HG03280 (cell line): Measurements from ENCODE around the gene PUSL1.

Source experiments
- ATAC-seq: cut with Tn5 transposase; IDR thresholded peaks from one replicate; pipeline ENCODE4 v1.9.1; 2021; ENCODE audit warnings: mild to moderate bottlenecking, moderate library complexity; ENCODE audit not compliant: unreplicated experiment

Gene PUSL1

GRCh38 chr1:1294250-1294890 is 14.0 kb upstream of the PUSL1 start:
- ATAC-seq, result no peak

DNA sequence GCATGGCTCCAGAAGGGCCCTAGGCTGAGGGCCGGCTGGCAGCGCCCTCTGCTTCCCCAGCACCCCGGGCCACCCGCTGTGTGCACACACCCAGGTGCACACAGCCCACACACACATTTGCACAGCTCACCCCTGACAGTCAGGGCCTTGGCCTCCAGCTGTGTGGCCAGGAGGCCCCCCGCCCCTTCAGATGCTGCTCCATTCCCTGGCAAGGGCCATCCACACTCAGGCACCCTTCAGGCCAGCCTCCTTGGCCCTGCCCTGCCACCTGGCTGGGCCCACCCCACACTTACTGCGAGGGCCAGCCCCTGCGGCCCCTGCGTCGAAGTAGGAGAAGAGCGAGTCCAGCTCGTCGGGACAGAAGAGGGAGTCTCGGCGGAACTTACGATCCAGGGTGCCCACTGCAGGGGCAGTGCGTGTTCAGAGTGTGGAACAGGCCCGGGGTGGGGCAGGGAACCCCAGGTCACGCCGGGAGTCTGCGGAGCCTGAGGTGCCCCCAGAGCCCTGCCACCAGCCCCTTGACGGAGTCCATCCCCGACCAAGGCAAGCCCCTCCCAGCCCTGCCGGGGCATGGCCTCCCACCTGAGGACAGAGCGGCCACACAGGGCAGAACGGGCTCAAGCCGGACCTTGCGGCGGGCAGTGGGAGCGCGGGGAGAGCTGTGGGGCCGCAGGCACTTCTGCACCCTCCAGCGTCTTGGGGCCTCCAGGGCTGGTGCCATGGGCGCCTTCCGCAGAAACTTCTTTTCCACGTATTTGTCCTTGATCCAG is 13.1 kb upstream of the PUSL1 start:
- no peak for ATAC-seq

GRCh38 chr1:1296070-1297061 is 12.0 kb upstream of the PUSL1 start:
- ATAC-seq, result no peak

GRCh38 chr1:1297802-1298424 is 10.5 kb upstream of the PUSL1 start:
- ATAC-seq, result no peak

GRCh38 chr1:1298861-1299685 is 9.3 kb upstream of the PUSL1 start:
- ATAC-seq, result no peak

DNA sequence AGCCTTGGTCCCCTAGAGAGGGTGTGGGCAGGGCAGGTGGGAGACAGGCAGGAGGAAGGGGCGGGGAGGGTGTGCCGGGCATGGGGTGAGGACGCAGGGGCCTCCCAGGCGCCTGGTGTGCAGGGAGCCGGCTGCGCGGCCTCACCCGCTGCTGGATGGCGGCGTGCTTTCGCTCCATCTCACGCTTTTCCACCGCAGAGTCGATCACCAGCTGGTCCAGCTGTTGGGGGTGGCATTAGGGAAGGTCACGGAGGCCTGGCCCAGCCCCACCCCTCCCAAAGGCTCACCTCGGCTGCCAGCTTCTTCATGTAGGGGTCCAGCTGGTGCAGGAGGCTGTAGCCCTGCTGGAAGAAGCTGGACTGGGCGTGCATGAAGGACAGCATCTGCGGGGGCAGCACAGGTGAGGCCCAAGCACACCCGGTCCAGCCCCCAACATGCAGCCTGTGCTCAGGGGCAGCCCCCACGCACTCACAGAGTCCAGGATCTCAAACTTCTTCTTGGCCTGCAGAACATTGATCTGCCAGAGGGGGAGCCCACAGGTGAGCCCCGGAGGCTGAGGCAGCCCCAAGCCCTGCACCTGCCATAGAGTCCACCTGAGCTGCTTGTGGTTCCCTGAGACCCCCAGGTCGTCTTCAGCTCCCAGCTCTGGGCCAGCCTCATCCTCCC is 8.6 kb upstream of the PUSL1 start:
- ATAC-seq, result no peak

DNA sequence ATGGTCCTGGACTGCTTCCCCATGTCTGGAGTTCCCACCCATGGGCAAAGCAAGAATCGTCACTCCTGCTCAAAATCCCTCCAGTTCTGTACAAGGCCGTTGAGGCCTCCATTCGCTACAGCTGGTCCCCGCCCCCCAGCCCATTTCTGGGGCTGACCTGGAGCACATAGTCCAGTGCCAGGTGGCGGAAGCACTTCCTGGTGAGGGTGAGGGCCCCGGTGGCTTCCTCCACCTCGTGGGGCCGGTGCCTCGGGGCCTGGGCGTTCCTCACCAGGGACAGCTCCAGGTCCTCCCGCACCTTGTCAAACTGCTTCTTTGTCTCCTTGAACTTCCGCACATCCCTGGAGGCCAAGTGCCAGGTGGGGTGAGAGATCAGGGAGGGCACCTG is 8.1 kb upstream of the PUSL1 start:
- no peak for ATAC-seq

DNA sequence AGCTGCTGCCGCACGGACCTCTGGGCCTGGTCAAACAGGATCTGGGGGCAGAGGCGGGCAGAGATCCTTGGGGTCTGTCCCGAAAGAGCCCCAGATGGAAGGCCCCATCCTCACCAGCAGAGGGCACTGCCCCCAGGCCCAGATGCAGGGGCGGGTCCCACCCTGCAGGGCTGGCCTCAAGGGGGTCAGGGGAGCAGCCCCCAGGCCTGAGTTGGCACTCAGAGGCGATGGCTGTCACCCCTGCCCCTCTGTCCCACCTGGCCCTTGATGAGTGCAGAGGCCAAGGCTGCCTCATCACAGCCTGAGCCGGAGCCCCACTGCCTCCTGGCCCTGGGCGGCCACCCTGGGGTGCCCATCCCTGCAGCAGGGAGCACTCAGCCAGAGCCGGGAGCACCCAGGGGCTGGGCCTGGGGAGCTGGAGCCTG is 6.4 kb upstream of the PUSL1 start:
- ATAC-seq, result no peak

DNA sequence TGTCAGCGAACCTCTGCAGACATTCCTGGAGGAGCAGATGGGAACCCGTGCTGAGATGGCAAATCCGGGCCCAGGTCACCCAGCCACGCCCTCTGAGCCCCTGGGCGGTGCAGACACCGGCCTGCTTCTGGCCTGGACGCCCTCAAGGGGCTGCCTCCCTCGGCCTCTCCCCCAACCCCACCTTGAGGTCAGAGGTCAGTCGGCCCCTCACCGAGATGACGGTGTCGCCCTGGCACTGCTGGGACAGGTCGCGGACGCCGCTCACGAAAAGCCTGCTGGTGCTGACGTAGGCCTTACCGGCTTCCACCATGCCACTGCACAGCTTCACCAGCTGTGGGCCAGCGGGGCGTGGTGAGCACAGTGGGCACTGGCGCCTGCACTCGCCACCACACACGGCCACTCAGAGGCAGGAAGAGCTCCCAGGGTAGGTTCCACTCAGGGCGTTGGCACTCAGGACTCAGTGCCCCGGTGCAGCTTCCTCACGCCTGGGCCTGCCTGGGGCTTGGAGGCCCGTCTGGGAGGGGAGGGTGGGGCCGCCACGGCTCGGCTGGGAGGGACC is 5.4 kb upstream of the PUSL1 start:
- ATAC-seq, result no peak

GRCh38 chr1:1303736-1304135 is 4.7 kb upstream of the PUSL1 start:
- no peak for ATAC-seq

- ATAC-seq, result no peak
Observed at GRCh38 chr1:1304331-1305299, 3.8 kb upstream of the PUSL1 start.

- ATAC-seq, result no peak
Observed at GRCh38 chr1:1305300-1306069, 2.9 kb upstream of the PUSL1 start.

- no peak for ATAC-seq
Observed at GRCh38 chr1:1306070-1306660, 2.2 kb upstream of the PUSL1 start.

GRCh38 chr1:1306661-1307260 is 1.6 kb upstream of the PUSL1 start:
- no peak for ATAC-seq

DNA sequence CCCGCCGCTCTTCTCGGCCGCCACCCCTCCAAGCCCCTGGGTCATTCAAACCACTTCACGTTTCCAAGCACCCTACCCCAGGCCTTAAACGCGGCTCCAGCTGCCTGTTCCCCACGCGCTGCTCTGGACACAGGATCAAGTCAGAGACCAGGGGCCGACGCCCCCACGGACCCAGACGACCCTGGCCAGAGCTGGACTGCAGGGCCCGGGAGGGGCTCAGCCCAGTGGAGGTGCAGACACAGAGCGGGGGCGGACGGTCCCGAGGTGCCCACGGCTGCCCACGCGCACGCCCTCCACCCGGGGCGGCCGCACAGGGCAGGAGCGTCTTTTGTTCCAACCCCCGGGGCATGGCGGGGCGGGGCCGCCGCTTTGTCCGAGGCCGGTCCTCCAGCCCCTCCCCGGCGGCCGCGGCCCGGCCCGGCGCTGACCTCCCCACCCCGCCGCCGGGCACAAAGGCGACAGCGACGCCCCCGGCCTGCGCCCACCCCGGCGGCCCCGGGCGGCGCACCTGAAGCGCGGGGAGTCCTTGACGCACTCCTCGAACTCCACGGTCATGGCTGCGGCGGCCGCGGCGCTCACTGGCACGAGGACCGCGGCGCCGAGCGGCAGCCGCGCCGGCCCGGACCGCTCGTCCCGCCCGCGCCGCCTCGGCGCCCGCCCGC is 1.0 kb upstream of the PUSL1 start:
- peak; percentile 6 for ATAC-seq

DNA sequence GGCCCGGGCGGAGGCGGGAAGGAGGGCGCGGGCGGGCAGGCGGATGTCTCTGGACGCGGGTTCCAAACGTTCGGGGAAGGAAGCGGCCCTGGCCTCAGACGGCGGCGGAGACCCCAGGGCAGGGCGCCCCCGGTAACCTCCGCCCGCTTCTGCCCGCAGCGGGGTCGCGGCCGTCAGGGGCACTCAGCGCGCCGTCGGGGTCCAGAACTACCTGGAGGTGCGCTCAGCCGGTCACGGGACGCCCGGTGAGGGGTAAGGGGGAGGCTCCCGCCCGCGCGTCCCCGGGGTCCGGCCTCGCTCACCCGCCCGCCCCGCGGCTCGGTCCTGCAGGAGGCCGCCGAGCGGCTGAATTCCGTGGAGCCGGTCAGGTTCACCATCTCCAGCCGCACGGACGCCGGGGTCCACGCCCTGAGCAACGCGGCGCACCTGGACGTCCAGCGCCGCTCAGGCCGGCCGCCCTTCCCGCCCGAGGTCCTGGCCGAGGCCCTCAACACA is 406 bp downstream of the PUSL1 start:
- ATAC-seq, result peak; percentile 1
